PC-3 (cell line): ENCODE results near the gene SLC7A7. TPM values are rescaled to one million over a fixed set of nuclear protein-coding genes. Genes with fewer than 3 reads are reported as not detected.

ENCODE experiments used
- ATAC-seq: fragments of 200-7000 bp; cut with Tn5 transposase; 2 replicates; pipeline ENCODE4 v1.9.1; 2020; ENCODE audit warnings: mild to moderate bottlenecking, moderate library complexity
- BruUV-seq: library from RNA; stranded (reverse); fragments of 400-500 nt; replicated peaks from 2 replicates; lab custom pipeline; 2021; lab: Mats Ljungman, UMichigan
- CTCF ChIA-PET: fragments of 300-600 bp; sonication (Branson Sonifier 250); formaldehyde crosslinking; loops from one replicate; lab custom pipeline; 2022; ENCODE audit warnings: antibody characterized with exemption; lab: Charles Lee
- POLR2A ChIA-PET: fragments of 300-600 bp; sonication (Branson Sonifier 250); formaldehyde crosslinking; loops from one replicate; lab custom pipeline; 2022; ENCODE audit warnings: antibody characterized with exemption; ENCODE audit not compliant: unreplicated experiment; lab: Charles Lee
- DNase-seq: peaks from one replicate; pipeline ENCODE4 v3.0.0-alpha.2; 2015
- H2AFZ ChIP-seq: fragments of 300-600 bp; sonication (generic); 2 replicates; pipeline ENCODE4 v1.6.0; 2016; ENCODE audit warnings: antibody characterized with exemption, low read length
- H3F3A ChIP-seq: fragments of 300-600 bp; sonication (generic); one replicate; pipeline ENCODE4 v1.6.0; 2017; ENCODE audit warnings: antibody characterized with exemption, low read length, control low read depth, mild to moderate bottlenecking; ENCODE audit not compliant: unreplicated experiment
- H3K27ac ChIP-seq: fragments of 300-600 bp; sonication (generic); 2 replicates; pipeline ENCODE4 v1.5.1; 2016; ENCODE audit warnings: mild to moderate bottlenecking, low read length
- H3K27me3 ChIP-seq: fragments of 300-600 bp; sonication (generic); 2 replicates; pipeline ENCODE4 v1.6.1; 2016; ENCODE audit warnings: low read length, mixed read lengths
- H3K36me3 ChIP-seq: fragments of 300-600 bp; sonication (generic); 2 replicates; pipeline ENCODE4 v1.6.1; 2016; ENCODE audit warnings: low read depth, mixed run types, low read length, mixed read lengths
- H3K4me1 ChIP-seq: fragments of 300-600 bp; sonication (generic); 2 replicates; pipeline ENCODE4 v1.5.1; 2016; ENCODE audit warnings: low read length; ENCODE audit not compliant: insufficient read depth
- H3K4me2 ChIP-seq: fragments of 300-600 bp; sonication (generic); 2 replicates; pipeline ENCODE4 v1.6.0; 2016; ENCODE audit warnings: low read length
- H3K4me3 ChIP-seq: fragments of 300-600 bp; sonication (generic); 2 replicates; pipeline ENCODE4 v1.5.1; 2016; ENCODE audit warnings: mild to moderate bottlenecking, low read length, mixed read lengths
- H3K79me2 ChIP-seq: fragments of 300-600 bp; sonication (generic); 2 replicates; pipeline ENCODE4 v1.6.1; 2017; ENCODE audit warnings: low read length, mixed read lengths
- H3K9ac ChIP-seq: fragments of 300-600 bp; sonication (generic); 2 replicates; pipeline ENCODE4 v1.6.0; 2016; ENCODE audit warnings: mild to moderate bottlenecking, low read length
- H3K9me2 ChIP-seq: fragments of 300-600 bp; sonication (generic); replicated peaks from 2 replicates; pipeline ENCODE4 v1.6.1; 2016; ENCODE audit warnings: mixed run types, low read length, mixed read lengths
- H3K9me3 ChIP-seq: fragments of 300-600 bp; sonication (generic); 2 replicates; pipeline ENCODE4 v1.6.1; 2016; ENCODE audit warnings: low read length, mixed read lengths
- H4K20me1 ChIP-seq: fragments of 300-600 bp; sonication (generic); 2 replicates; pipeline ENCODE4 v1.6.1; 2016; ENCODE audit warnings: low read length, mixed read lengths
- CTCF ChIP-seq: fragments of 300-600 bp; sonication (generic); conservative IDR thresholded peaks from 2 replicates; pipeline ENCODE4 v1.5.1; 2017; ENCODE audit warnings: antibody characterized with exemption, low read depth, mild to moderate bottlenecking, low read length
- EZH2 ChIP-seq: fragments of 300-600 bp; sonication (generic); IDR thresholded peaks from one replicate; pipeline ENCODE4 v1.6.1; 2017; ENCODE audit warnings: antibody characterized with exemption, mild to moderate bottlenecking, low read length; ENCODE audit not compliant: unreplicated experiment
- EZH2phosphoT487 ChIP-seq: fragments of 300-600 bp; sonication (generic); IDR thresholded peaks from 2 replicates; pipeline ENCODE4 v1.6.1; 2018; ENCODE audit warnings: mild to moderate bottlenecking, antibody characterized with exemption, low read length, borderline replicate concordance
- intact Hi-C: fragments of 100-400 bp; cut with micrococcal nuclease; formaldehyde crosslinking; loops from 2 replicates; pipeline ENCODE4 v1.9.0; 2023
- total RNA-seq: library from RNA; depleted of rRNA; stranded (reverse); fragments of >200 nt; gene quantifications from 2 replicates; pipeline ENCODE4 v1.2.3, GENCODE V29; 2014

Gene SLC7A7
- total RNA-seq, 1 experiment from 2014 or later, result not detected

DNA sequence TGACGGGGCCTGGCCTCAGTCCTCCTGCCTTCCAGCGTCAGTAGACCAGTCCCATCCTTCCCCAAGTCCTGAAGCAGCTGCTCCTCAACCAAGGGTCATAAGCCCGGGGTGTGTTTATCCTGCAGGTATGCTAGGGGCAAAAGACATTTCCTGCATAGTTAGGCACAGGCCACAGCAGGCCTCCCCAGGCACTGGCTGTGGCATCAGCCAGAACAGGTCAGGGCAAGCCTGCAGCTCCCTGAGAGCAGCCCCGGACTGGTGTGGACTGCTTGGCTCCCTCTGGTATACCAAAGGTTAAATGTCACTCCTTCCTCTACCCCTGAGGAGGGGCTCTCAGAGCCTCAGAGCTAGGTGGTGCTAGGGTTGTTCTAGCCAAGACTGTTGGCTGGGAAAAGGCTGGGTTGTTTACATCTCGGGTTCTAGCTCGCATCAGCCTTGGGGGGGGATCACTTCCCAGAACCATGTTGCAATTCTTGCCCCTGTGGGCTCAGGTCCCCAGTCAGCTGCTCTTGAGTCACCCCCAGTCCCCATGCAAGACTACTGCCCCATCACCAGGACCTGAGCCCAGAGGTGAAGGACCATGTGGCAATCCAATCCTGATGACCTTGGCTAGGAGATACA is 24.0 kb upstream of the SLC7A7 start:
- DNase-seq, result no peak
- no peak overlapping the region for H2AFZ ChIP-seq

DNA sequence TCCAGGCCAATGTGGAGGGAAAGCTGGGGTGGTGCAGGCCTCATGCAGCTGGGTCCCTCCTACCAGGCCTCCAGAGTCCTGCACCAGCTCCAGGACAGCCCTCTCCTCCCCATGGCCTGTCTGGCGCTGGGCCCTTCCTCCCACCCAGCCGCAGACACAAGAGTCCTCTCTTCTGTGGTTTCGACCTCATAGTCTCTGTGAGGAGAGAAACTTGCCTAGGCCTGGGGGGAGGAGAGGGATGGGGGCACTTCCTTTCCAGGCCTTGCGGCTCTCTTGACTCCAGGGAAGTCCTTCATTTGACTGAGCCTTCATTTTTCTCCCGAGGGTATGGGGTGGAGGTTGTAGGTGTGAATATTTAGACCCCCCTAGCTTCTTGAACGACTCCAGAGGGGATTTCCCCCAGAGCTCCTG is 23.4 kb upstream of the SLC7A7 start:
- Histone ChIP-seq H3K36me3 (peaks cover 20% of the 10 kb centered on the region; the same call in 1 of the 2 replicates), H2AFZ (no peak overlapping the region), H3K27ac (no peak overlapping the region), H3F3A (peaks cover 6% of the 10 kb centered on the region), H3K9me2 (no peaks in the 10 kb centered on the region), H3K27me3 (no peaks in the 10 kb centered on the region), H4K20me1 (no peaks in the 10 kb centered on the region), H3K9me3 (no peaks in the 10 kb centered on the region), H3K4me1 (peaks cover 22% of the 10 kb centered on the region; the same call in 1 of the 2 replicates), H3K79me2 (peaks cover 43% of the 10 kb centered on the region), H3K9ac (peak overlapping the region; percentile 94; the same call in 1 of the 2 replicates), H3K4me2 (peak overlapping the region; percentile 90), H3K4me3 (peak overlapping the region; percentile 93)
- TF ChIP-seq CTCF (no peak), EZH2 (no peak), EZH2phosphoT487 (no peak)
- ATAC-seq (no peak), DNase-seq (no peak)
- POLR2A ChIA-PET, result interaction anchor here (2.1 kb wide), 1 partner anchor 13 kb away, joined by 14 read pairs; no protein-coding TSS in a partner anchor
- CTCF ChIA-PET, result interaction anchor here (2.5 kb wide), 1 partner anchor 12 kb away, joined by 11 read pairs; no protein-coding TSS in a partner anchor
- no TSS peak for BruUV-seq
- intact Hi-C loops, result no loop called here

More for the DNA sequence above, 24.0 kb upstream of the SLC7A7 start:
- ChIA-PET CTCF (no interaction called here), POLR2A (no interaction called here)
- no peak for TF ChIP-seq EZH2
- TF ChIP-seq EZH2phosphoT487, result no peak
- no peak for TF ChIP-seq CTCF
- no peak for ATAC-seq
- Histone ChIP-seq H3K9me3 (no peaks in the 10 kb centered on the region), H3K4me2 (peak overlapping the region; percentile 90), H3K27me3 (no peaks in the 10 kb centered on the region), H3K9me2 (no peaks in the 10 kb centered on the region), H3K79me2 (peaks cover 43% of the 10 kb centered on the region), H3K9ac (no peak overlapping the region), H4K20me1 (no peaks in the 10 kb centered on the region), H3F3A (peaks cover 6% of the 10 kb centered on the region), H3K4me3 (no peak overlapping the region), H3K27ac (no peak overlapping the region), H3K4me1 (peaks cover 22% of the 10 kb centered on the region; the same call in 1 of the 2 replicates), H3K36me3 (peaks cover 19% of the 10 kb centered on the region; the same call in 1 of the 2 replicates)
- intact Hi-C loops, result no loop called here
- BruUV-seq, result no TSS peak
